ENCODE results near the gene DNAAF5.

The DNAAF5 gene

GRCh38 chr7:768881-769504 lies 42.5 kb downstream of the DNAAF5 start:
- DNase-seq (ENCODE audit: low spot score): peak; percentile 65

DNA sequence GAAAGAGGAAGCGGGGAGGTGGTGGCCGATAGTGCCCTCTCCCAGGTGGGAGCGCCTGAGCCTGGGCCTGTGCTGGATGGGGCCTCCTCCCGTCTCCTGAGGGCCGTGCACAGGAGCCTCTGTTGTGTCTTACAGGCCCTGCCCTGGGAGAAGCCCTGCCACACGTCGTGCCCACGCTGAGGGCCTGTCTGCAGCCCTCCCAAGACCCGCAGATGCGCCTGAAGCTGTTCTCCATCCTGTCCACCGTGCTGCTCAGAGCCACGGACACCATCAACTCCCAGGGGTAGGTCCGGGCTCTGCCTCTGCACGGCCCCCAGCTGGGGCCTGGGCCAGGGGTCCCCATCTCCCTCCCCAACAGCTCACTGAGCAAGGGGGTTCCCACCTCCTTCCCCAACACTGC lies 43.8 kb downstream of the DNAAF5 start:
- DNase-seq (ENCODE audit: low spot score): no peak

GRCh38 chr7:770741-771166 lies 44.3 kb downstream of the DNAAF5 start:
- DNase-seq (ENCODE audit: low spot score): peak; percentile 79

DNA sequence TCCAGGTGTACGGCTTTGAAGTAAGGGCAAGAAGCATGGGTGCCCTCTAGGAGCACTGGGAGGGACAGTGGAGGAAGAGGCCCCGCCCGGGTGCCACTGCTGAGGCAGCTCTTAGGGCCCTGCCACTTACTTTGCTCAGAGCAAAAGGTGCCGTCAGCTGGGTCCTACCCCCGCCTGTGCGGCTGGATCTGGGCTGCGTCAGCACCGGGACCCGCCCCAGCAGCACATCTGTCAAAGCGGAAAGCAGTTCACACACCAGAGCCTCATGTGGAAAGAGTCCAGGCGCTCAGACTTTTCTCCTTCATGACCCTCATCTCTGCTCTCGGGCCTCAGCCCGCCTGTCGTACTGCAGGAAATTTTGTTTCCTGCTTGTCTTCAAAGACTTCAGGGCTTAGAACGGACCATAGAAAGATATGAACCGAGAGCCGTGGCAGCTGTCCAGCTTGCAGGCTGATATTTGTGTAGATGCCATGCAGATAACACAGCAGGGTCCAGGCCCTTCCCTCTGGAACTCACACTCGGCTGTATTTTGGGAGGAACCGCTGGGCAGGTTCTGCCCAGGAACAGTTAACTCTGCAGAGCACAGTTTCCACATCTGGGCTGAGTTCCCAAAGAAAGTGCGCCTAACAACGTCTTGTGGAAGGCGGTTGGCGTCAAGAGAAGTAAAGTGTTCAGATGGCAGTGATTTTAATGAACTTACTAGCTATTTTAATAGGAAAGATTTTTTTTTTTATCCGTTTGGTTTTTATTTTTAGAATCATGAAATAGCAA lies 44.9 kb downstream of the DNAAF5 start:
- DNase-seq (ENCODE audit: low spot score): peak; percentile 89

DNA sequence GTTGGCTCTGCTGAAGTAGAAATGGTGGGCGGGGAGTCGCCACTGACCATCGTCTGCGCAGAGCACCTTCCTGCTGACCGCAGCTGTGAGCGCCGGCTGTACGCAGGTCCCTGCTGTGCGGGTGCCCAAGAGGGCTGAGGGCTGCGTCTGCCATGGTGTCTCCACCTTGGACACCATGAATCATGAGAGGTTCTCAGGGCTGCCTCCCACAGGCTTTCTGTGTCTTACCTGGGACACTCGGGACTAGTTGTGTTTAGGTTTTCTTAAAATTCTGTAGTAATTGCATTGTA lies 45.5 kb downstream of the DNAAF5 start:
- DNase-seq (ENCODE audit: low spot score): no peak

DNA sequence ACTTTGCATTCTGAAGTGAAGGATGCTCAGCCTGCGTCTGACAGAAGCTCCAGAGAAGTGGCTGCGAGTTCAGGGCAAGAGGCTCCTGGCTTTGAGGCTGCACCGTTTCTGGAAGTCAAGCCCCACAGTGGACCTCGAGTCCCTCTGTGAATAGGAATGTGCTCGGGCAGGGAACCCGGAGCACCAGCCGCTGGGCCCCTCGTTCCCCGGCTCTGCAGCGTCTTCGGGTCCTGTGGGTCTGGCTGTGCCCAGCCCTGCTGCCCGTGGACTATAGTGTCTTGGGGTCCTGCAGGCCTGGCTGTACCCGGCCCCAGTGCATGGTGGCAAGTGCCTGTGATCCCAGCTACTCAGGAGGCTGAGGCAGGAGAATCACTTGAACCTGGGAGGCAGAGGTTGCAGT lies 45.9 kb downstream of the DNAAF5 start:
- no peak for DNase-seq (ENCODE audit: low spot score)

GRCh38 chr7:772861-773621 lies 46.5 kb downstream of the DNAAF5 start:
- no peak for DNase-seq (ENCODE audit: low spot score)

DNA sequence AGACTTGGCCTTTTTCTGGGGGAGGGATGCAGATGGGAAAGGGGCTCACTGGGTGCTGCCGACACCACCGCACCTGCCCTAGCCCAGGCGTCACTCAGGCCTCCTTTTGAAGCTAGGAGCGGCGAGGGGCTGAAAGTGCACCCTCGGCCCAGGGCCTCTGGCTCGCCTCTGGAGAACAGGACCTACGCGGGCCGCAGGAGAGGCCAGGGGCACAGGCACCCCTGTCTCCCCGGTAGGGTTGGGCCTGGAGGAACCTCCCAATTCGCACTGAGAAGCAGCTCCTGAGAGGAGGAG lies 47.1 kb downstream of the DNAAF5 start:
- DNase-seq (ENCODE audit: low spot score): no peak

- peak; percentile 51 for DNase-seq (ENCODE audit: low spot score)
Measured at GRCh38 chr7:774161-775109, 47.9 kb downstream of the DNAAF5 start.

GRCh38 chr7:776381-776780 lies 49.9 kb downstream of the DNAAF5 start:
- DNase-seq (ENCODE audit: low spot score): no peak

GRCh38 chr7:776992-777727 lies 50.7 kb downstream of the DNAAF5 start:
- no peak for DNase-seq (ENCODE audit: low spot score)

DNA sequence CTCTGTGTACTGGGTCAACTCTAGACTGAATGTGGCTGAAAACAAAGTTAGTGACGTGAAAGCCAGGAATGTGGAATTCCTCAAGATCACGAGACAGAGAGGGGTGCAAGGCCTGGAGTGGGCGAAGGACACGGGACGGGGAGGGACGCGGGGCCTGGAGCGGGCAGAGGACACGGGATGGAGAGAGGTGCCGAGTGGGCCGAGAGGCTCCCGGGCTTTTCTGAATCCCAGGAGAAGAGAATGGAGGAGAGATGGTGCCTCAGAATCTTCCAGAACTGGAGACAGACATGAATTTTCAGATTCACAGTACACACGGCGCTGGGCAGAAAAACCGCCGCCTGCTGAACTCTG lies 51.2 kb downstream of the DNAAF5 start:
- no peak for DNase-seq (ENCODE audit: low spot score)

- DNase-seq (ENCODE audit: low spot score): peak; percentile 46
Measured at GRCh38 chr7:778271-778967, 51.9 kb downstream of the DNAAF5 start.

DNA sequence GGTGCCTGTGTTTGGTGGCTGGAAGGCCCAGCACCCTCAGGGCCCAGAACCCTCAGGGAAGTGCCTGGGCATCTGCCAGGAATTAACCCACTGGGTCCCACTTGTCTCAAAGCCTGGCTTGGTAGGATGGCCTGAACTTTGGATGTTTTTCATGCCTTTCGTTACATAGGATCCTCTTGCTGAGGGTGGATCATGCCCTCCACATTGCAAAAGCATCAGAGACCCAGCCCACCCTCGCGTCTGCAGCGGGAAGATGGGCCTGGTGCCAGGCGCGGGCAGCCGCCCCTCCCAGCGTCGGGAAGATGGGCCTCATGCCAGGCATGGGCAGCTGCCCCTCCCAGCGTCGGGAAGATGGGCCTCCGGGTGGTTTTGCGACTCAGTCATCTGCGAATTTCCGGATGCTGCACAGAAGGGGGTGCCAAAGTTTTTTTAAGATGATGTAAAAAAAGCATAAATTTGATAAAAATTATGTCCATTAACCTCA lies 52.5 kb downstream of the DNAAF5 start:
- peak; percentile 17 for DNase-seq (ENCODE audit: low spot score)

DNA sequence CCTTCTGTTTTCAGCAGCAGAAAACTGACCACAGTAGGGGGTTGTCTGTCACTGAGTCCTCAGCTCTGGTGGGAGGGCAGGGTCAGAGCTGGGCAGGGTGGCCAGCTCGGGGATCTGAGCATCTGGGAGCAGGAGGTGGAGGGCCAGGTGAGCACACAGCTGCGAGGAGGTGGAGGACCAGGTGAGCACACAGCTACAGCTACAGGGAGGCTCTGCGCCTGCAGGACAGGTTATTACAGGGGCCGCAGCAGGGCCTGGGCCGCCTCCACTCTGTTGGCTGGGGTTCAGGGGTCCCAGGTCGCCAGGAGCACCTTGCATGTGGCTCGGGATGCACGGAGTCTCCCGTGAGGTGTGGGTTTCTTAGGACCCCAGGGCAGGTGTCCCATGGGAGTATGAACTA lies 53.0 kb downstream of the DNAAF5 start:
- DNase-seq (ENCODE audit: low spot score): no peak

DNA sequence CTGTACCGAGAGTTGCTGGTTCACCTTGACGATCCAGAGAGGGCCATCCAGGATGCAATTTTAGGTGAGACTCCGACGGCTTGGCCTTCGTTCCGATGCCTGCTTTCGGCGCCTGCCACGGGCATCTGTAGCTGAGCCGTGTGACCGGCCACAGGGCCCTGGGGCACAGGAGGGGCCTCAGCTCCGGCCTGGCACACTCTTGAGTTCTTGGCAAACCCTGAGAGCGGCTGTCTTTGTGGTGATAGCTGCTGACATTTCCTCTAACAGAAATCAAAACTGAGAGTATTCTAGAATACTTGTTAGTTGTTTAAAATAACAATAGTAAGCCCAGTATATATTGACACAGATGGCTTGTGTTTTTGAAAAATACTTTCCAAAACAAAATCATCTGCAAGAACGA lies 53.6 kb downstream of the DNAAF5 start:
- DNase-seq (ENCODE audit: low spot score): no peak

GRCh38 chr7:780516-780915 lies 54.0 kb downstream of the DNAAF5 start:
- no peak for DNase-seq (ENCODE audit: low spot score)

- no peak for DNase-seq (ENCODE audit: low spot score)
Measured at GRCh38 chr7:781186-781849, 54.8 kb downstream of the DNAAF5 start.

DNA sequence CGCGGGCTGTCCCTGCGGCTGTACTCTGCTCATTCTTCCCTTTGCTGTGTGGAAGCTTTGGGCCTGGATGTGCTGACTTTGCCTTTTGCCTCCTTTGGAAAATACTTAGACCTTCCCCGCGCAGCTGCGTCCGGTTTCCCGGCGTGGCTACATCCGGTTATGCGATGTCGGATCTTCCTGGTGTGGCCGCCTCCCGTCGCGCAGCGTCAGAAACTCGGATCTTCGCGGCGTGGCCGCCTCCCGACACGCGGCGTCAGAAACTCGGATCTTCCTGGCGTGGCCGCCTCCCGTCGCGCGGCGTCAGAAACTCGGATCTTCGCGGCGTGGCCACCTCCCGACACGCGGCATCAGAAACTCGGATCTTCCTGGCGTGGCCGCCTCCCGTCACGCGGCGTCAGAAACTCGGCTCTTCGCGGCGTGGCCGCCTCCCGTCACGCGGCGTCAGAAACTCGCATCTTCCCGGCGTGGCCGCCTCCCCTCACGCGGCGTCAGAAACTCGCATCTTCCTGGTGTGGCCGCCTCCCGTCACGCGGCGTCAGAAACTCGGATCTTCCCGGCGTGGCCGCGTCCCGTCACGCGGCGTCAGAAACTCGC lies 55.5 kb downstream of the DNAAF5 start:
- no peak for DNase-seq (ENCODE audit: low spot score)

All from kidney tubule cell (primary cell).